Measurements from ENCODE around the gene SCARF1. TPM values are rescaled to one million over a fixed set of nuclear protein-coding genes. Genes with fewer than 3 reads are reported as not detected.

SCARF1 gene
- total RNA-seq, 1 experiment from 2014 or later, result 0.73 TPM

DNA sequence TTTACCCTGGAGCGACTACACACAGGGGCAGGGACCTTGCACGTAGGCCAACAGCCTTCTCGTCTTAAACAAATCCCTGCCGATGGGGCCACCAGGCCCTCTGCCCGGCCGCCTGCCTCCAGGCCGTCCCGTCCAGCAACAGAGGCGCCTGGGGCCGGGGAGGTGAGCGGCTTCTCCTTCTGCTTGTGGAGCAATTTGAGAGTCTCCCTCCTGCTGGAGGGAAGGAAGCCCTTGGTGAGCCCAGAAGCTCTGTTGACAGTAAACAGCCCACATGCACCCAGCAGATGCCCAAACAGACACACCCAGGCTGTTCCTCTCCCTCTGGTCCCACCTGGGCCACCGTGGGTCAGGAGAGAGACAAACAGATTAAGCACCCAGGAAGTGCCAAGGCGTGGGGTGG, 25.0 kb downstream of the SCARF1 start:
- BruUV-seq (replicated peaks), result no TSS peak
- no peak for DNase-seq
- Histone ChIP-seq H3K9ac (ENCODE audit: low read length) (no peak overlapping the region), H4K20me1 (ENCODE audit: low read length) (no peaks in the 10 kb centered on the region), H3K27me3 (ENCODE audit: low read length) (no peaks in the 10 kb centered on the region), H3K4me1 (ENCODE audit: insufficient read depth, low read length) (no peaks in the 10 kb centered on the region), H3K79me2 (ENCODE audit: low read length) (no peaks in the 10 kb centered on the region), H3K4me2 (ENCODE audit: low read length) (no peak overlapping the region), H3K4me3 (ENCODE audit: low read length) (no peak overlapping the region), H3K9me3 (ENCODE audit: low read length) (no peaks in the 10 kb centered on the region), H2AFZ (ENCODE audit: low read length) (no peak overlapping the region), H3K36me3 (ENCODE audit: low read depth, low read length) (no peaks in the 10 kb centered on the region), H3F3A (ENCODE audit: low read length, unreplicated experiment) (no peaks in the 10 kb centered on the region), H3K9me2 (replicated peaks; ENCODE audit: low read length) (no peaks in the 10 kb centered on the region), H3K27ac (ENCODE audit: low read length) (no peak overlapping the region)
- CTCF ChIA-PET, result no interaction called here
- POLR2A ChIA-PET (ENCODE audit: unreplicated experiment), result no interaction called here
- no peak for ATAC-seq
- intact Hi-C loops (cut with micrococcal nuclease), result no loop called here
- TF ChIP-seq EZH2phosphoT487 (IDR thresholded peaks at IDR 0.05; ENCODE audit: borderline replicate concordance, low read length), result no peak
- TF ChIP-seq EZH2 (IDR thresholded peaks at IDR 0.05; ENCODE audit: low read length, unreplicated experiment), result no peak
- TF ChIP-seq, protein P1, sequence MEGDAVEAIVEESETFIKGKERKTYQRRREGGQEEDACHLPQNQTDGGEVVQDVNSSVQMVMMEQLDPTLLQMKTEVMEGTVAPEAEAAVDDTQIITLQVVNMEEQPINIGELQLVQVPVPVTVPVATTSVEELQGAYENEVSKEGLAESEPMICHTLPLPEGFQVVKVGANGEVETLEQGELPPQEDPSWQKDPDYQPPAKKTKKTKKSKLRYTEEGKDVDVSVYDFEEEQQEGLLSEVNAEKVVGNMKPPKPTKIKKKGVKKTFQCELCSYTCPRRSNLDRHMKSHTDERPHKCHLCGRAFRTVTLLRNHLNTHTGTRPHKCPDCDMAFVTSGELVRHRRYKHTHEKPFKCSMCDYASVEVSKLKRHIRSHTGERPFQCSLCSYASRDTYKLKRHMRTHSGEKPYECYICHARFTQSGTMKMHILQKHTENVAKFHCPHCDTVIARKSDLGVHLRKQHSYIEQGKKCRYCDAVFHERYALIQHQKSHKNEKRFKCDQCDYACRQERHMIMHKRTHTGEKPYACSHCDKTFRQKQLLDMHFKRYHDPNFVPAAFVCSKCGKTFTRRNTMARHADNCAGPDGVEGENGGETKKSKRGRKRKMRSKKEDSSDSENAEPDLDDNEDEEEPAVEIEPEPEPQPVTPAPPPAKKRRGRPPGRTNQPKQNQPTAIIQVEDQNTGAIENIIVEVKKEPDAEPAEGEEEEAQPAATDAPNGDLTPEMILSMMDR (conservative IDR thresholded peaks at IDR 0.05; ENCODE audit: low read depth, low read length), result no peak

DNA sequence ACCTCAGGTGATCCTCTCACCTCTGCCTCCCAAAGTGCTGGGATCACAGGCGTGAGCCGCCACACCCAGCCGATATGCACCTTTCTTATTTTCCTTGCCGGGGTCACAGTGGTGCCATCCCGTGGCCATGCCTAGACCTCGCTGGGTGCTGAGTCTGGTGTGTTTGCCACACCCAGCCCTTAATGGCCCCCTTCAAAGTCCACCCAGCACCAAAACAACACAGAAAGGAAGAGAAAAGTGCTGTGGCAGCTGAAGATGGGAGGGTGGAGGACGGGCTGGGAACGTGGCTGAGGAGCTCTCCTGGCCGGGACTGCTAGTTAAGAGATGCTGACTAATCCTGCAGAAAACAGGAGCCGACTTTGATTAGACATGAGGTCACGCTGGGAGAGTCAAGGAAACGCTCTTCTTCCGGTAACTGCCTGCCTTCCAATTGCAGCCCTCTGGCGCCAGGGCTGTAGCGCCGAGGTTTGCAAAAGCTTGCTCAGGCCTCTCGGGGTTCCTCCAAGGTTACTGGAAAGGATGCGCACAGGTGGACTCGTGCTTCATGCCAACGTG, 27.8 kb downstream of the SCARF1 start:
- DNase-seq (no peak), ATAC-seq (no peak)
- POLR2A ChIA-PET (ENCODE audit: unreplicated experiment), result no interaction called here
- Histone ChIP-seq H3K4me3 (ENCODE audit: low read length) (no peak overlapping the region), H3K27ac (ENCODE audit: low read length) (no peak overlapping the region), H2AFZ (ENCODE audit: low read length) (no peak overlapping the region), H3K9me2 (replicated peaks; ENCODE audit: low read length) (no peaks in the 10 kb centered on the region), H3K9me3 (ENCODE audit: low read length) (no peaks in the 10 kb centered on the region), H3K4me2 (ENCODE audit: low read length) (no peak overlapping the region), H4K20me1 (ENCODE audit: low read length) (no peaks in the 10 kb centered on the region), H3K36me3 (ENCODE audit: low read depth, low read length) (no peaks in the 10 kb centered on the region), H3K27me3 (ENCODE audit: low read length) (no peaks in the 10 kb centered on the region), H3K9ac (ENCODE audit: low read length) (no peak overlapping the region), H3K4me1 (ENCODE audit: insufficient read depth, low read length) (no peaks in the 10 kb centered on the region), H3K79me2 (ENCODE audit: low read length) (no peaks in the 10 kb centered on the region), H3F3A (ENCODE audit: low read length, unreplicated experiment) (no peaks in the 10 kb centered on the region)
- intact Hi-C loops (cut with micrococcal nuclease), result no loop called here
- BruUV-seq (replicated peaks), result no TSS peak
- CTCF ChIA-PET, result no interaction called here
- TF ChIP-seq, protein P1 (conservative IDR thresholded peaks at IDR 0.05; ENCODE audit: low read depth, low read length), result no peak
- TF ChIP-seq EZH2 (IDR thresholded peaks at IDR 0.05; ENCODE audit: low read length, unreplicated experiment), result no peak
- no peak for TF ChIP-seq EZH2phosphoT487 (IDR thresholded peaks at IDR 0.05; ENCODE audit: borderline replicate concordance, low read length)

DNA sequence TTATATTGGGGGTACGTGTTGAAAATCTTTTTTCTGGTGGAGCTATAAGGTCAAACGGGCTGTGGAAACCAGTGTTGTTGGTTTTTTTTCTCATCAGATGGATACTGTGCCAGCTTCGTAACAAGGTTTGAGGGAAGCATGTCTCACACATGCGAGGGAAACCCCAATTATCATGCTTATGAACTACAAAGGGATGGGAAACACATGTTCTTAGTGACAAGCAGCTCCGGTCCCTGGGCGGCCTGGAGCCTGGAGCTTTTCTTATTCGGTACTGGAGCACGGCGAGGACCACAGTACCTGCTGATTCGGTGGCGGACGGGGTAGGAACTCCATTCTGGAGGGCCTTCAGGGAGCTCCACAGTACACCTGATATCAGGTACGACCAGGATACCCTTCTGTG, 29.4 kb downstream of the SCARF1 start:
- Histone ChIP-seq H3K9ac (ENCODE audit: low read length) (no peak overlapping the region), H4K20me1 (ENCODE audit: low read length) (no peaks in the 10 kb centered on the region), H3K9me3 (ENCODE audit: low read length) (no peaks in the 10 kb centered on the region), H3K4me3 (ENCODE audit: low read length) (no peak overlapping the region), H3K36me3 (ENCODE audit: low read depth, low read length) (no peaks in the 10 kb centered on the region), H3K79me2 (ENCODE audit: low read length) (no peaks in the 10 kb centered on the region), H3K4me2 (ENCODE audit: low read length) (no peak overlapping the region), H3K27me3 (ENCODE audit: low read length) (no peaks in the 10 kb centered on the region), H3K27ac (ENCODE audit: low read length) (no peak overlapping the region), H2AFZ (ENCODE audit: low read length) (no peak overlapping the region), H3F3A (ENCODE audit: low read length, unreplicated experiment) (no peaks in the 10 kb centered on the region), H3K4me1 (ENCODE audit: insufficient read depth, low read length) (no peaks in the 10 kb centered on the region), H3K9me2 (replicated peaks; ENCODE audit: low read length) (no peaks in the 10 kb centered on the region)
- TF ChIP-seq EZH2phosphoT487 (IDR thresholded peaks at IDR 0.05; ENCODE audit: borderline replicate concordance, low read length) (no peak), EZH2 (IDR thresholded peaks at IDR 0.05; ENCODE audit: low read length, unreplicated experiment) (no peak)
- TF ChIP-seq, protein P1 (conservative IDR thresholded peaks at IDR 0.05; ENCODE audit: low read depth, low read length), result no peak
- DNase-seq, result no peak
- intact Hi-C loops (cut with micrococcal nuclease), result no loop called here
- BruUV-seq (replicated peaks), result no TSS peak
- ATAC-seq, result no peak
- CTCF ChIA-PET, result no interaction called here
- POLR2A ChIA-PET (ENCODE audit: unreplicated experiment), result no interaction called here
